KMS-11 (cell line): ENCODE results near the gene MOSMO.

Experiments used
- H2AFZ ChIP-seq: fragments of 200-600 bp; sonication (generic); 2 replicates; pipeline ENCODE4 v1.6.1; 2016; ENCODE audit warnings: antibody characterized with exemption, mixed run types, low read depth
- H3K27ac ChIP-seq: fragments of 200-600 bp; sonication (generic); 2 replicates; pipeline ENCODE4 v1.6.1; 2016; ENCODE audit warnings: mild to moderate bottlenecking, mixed run types
- H3K27me3 ChIP-seq: fragments of 200-600 bp; sonication (generic); 2 replicates; pipeline ENCODE4 v1.6.1; 2017; ENCODE audit warnings: mild to moderate bottlenecking, low read depth, mixed run types, moderate library complexity; ENCODE audit not compliant: insufficient read depth
- H3K36me3 ChIP-seq: fragments of 200-600 bp; sonication (generic); 2 replicates; pipeline ENCODE4 v1.6.1; 2017; ENCODE audit warnings: mild to moderate bottlenecking, mixed run types; ENCODE audit not compliant: insufficient read depth
- H3K4me1 ChIP-seq: fragments of 200-600 bp; sonication (generic); 2 replicates; pipeline ENCODE4 v1.6.1; 2016; ENCODE audit warnings: mild to moderate bottlenecking, low read depth, mixed run types; ENCODE audit not compliant: poor library complexity, severe bottlenecking
- H3K4me2 ChIP-seq: fragments of 200-600 bp; sonication (generic); 2 replicates; pipeline ENCODE4 v1.7.0; 2016; ENCODE audit warnings: mild to moderate bottlenecking, mixed run types
- H3K4me3 ChIP-seq: fragments of 200-600 bp; sonication (generic); IDR thresholded peaks from 2 replicates; pipeline ENCODE4 v1.6.1; 2017; ENCODE audit warnings: low read depth, low read length, mixed read lengths; ENCODE audit not compliant: insufficient read depth
- H3K79me2 ChIP-seq: fragments of 200-600 bp; sonication (generic); 2 replicates; pipeline ENCODE4 v1.6.1; 2016; ENCODE audit warnings: low read depth, mixed run types; ENCODE audit not compliant: insufficient read depth
- H3K9ac ChIP-seq: fragments of 200-600 bp; sonication (generic); 2 replicates; pipeline ENCODE4 v1.6.1; 2016; ENCODE audit warnings: mild to moderate bottlenecking, mixed run types
- H4K20me1 ChIP-seq: fragments of 200-600 bp; sonication (generic); 2 replicates; pipeline ENCODE4 v1.6.1; 2016; ENCODE audit warnings: mild to moderate bottlenecking, mixed run types; ENCODE audit not compliant: insufficient read depth
- CTCF ChIP-seq: fragments of 200-600 bp; sonication (generic); conservative IDR thresholded peaks from 2 replicates; pipeline ENCODE4 v1.6.1; 2017; ENCODE audit warnings: low read depth, mild to moderate bottlenecking, antibody characterized with exemption, low read length, moderate library complexity, mixed read lengths

Gene MOSMO

GRCh38 chr16:22065252-22065651, 57.3 kb downstream of the MOSMO start:
- Histone ChIP-seq H3K27ac (no peak overlapping the region), H3K9ac (no peak overlapping the region), H3K36me3 (no peaks in the 10 kb centered on the region), H3K4me2 (no peak overlapping the region), H2AFZ (no peak overlapping the region), H3K27me3 (no peaks in the 10 kb centered on the region), H3K4me3 (no peak overlapping the region), H3K79me2 (no peaks in the 10 kb centered on the region), H4K20me1 (no peaks in the 10 kb centered on the region), H3K4me1 (no peaks in the 10 kb centered on the region)
- no peak for TF ChIP-seq CTCF

GRCh38 chr16:22070361-22071330, 62.7 kb downstream of the MOSMO start:
- no peaks in the 10 kb centered on the region for H4K20me1 ChIP-seq
- no peak overlapping the region for H3K9ac ChIP-seq
- H3K4me3 ChIP-seq = no peak overlapping the region
- no peaks in the 10 kb centered on the region for H3K4me1 ChIP-seq
- H3K79me2 ChIP-seq = no peaks in the 10 kb centered on the region
- H3K27ac ChIP-seq = no peak overlapping the region
- H3K4me2 ChIP-seq = no peak overlapping the region
- no peak overlapping the region for H2AFZ ChIP-seq
- H3K36me3 ChIP-seq = no peaks in the 10 kb centered on the region
- no peak for TF ChIP-seq CTCF
- no peaks in the 10 kb centered on the region for H3K27me3 ChIP-seq

GRCh38 chr16:22071331-22071910, 63.5 kb downstream of the MOSMO start:
- H3K4me3 ChIP-seq = no peak overlapping the region
- H3K9ac ChIP-seq = no peak overlapping the region
- H3K27me3 ChIP-seq = no peaks in the 10 kb centered on the region
- no peaks in the 10 kb centered on the region for H3K36me3 ChIP-seq
- no peak overlapping the region for H2AFZ ChIP-seq
- H4K20me1 ChIP-seq = no peaks in the 10 kb centered on the region
- no peak for TF ChIP-seq CTCF
- H3K4me1 ChIP-seq = no peaks in the 10 kb centered on the region
- H3K27ac ChIP-seq = no peak overlapping the region
- H3K79me2 ChIP-seq = no peaks in the 10 kb centered on the region
- no peak overlapping the region for H3K4me2 ChIP-seq

GRCh38 chr16:22073350-22073749, 65.4 kb downstream of the MOSMO start:
- H3K4me3 ChIP-seq = no peak overlapping the region
- TF ChIP-seq CTCF = no peak
- no peak overlapping the region for H3K4me2 ChIP-seq
- no peaks in the 10 kb centered on the region for H3K27me3 ChIP-seq
- H3K4me1 ChIP-seq = no peaks in the 10 kb centered on the region
- no peaks in the 10 kb centered on the region for H4K20me1 ChIP-seq
- H2AFZ ChIP-seq = no peak overlapping the region
- no peaks in the 10 kb centered on the region for H3K36me3 ChIP-seq
- no peak overlapping the region for H3K9ac ChIP-seq
- H3K27ac ChIP-seq = no peak overlapping the region
- no peaks in the 10 kb centered on the region for H3K79me2 ChIP-seq
